ENCODE measurements around the gene NKX1-1. TPM values are rescaled to one million over a fixed set of nuclear protein-coding genes. Genes with fewer than 3 reads are reported as not detected.

Gene NKX1-1
- total RNA-seq, 1 experiment from 2014 or later = not detected

GRCh38 chr4:1365271-1366178 lies 40.7 kb downstream of the NKX1-1 start:
- H3K27me3 Mint-ChIP-seq (ENCODE audit: low read depth) = no peaks in the 10 kb centered on the region
- DNase-seq (ENCODE audit: low spot score) = peak; percentile 55
- H3K4me3 Mint-ChIP-seq = no peak overlapping the region
- ATAC-seq = peak; percentile 65
- no peak overlapping the region for H3K27ac Mint-ChIP-seq
- peaks cover 3% of the 10 kb centered on the region; the same call in 1 of the 2 replicates for H3K36me3 Mint-ChIP-seq
- H3K4me1 Mint-ChIP-seq = peaks cover 11% of the 10 kb centered on the region
- H3K9me3 Mint-ChIP-seq = no peaks in the 10 kb centered on the region
- CTCF ChIA-PET = interaction anchor here (0.9 to 2.6 kb wide), 10 partner anchors 11 to 264 kb away, joined by 3 to 38 read pairs (median 4); no protein-coding TSS in a partner anchor
- TF ChIP-seq CTCF (IDR thresholded peaks at IDR 0.05) (no peak), PREB (CRISPR knock-in tag; IDR thresholded peaks at IDR 0.05; ENCODE audit: borderline replicate concordance) (no peak), E2F5 (CRISPR knock-in tag; IDR thresholded peaks at IDR 0.05) (no peak), HMGA2 (CRISPR knock-in tag; IDR thresholded peaks at IDR 0.05) (no peak), ETV6 (CRISPR knock-in tag; IDR thresholded peaks at IDR 0.05) (no peak), ZNF263 (CRISPR knock-in tag; IDR thresholded peaks at IDR 0.05; ENCODE audit: low read depth) (no peak), RORB (CRISPR knock-in tag; IDR thresholded peaks at IDR 0.05) (no peak), ZNF317 (CRISPR knock-in tag; IDR thresholded peaks at IDR 0.05; ENCODE audit: borderline replicate concordance, low read depth) (no peak), USF1 (CRISPR knock-in tag; IDR thresholded peaks at IDR 0.05) (no peak), JAZF1 (CRISPR knock-in tag; IDR thresholded peaks at IDR 0.05) (no peak), ATF6 (CRISPR knock-in tag; IDR thresholded peaks at IDR 0.05) (no peak), NFE2L1 (CRISPR knock-in tag; IDR thresholded peaks at IDR 0.05) (no peak), ZSCAN18 (CRISPR knock-in tag; IDR thresholded peaks at IDR 0.05) (no peak)
- POLR2A ChIA-PET = no interaction called here

- H3K9me3 Mint-ChIP-seq = no peaks in the 10 kb centered on the region
- H3K4me3 Mint-ChIP-seq = no peak overlapping the region
- H3K4me1 Mint-ChIP-seq = peaks cover 11% of the 10 kb centered on the region
- peaks cover 3% of the 10 kb centered on the region; the same call in 1 of the 2 replicates for H3K36me3 Mint-ChIP-seq
- ChIA-PET CTCF (interaction anchor here (1.0 to 2.6 kb wide), 7 partner anchors 10 to 265 kb away, joined by 3 to 38 read pairs (median 5); no protein-coding TSS in a partner anchor), POLR2A (no interaction called here)
- no peaks in the 10 kb centered on the region for H3K27me3 Mint-ChIP-seq (ENCODE audit: low read depth)
- no peak for DNase-seq (ENCODE audit: low spot score)
- ATAC-seq = no peak
- no peak overlapping the region for H3K27ac Mint-ChIP-seq
- TF ChIP-seq SMAD4 (CRISPR knock-in tag; IDR thresholded peaks at IDR 0.05) (no peak), MYBL2 (CRISPR knock-in tag; IDR thresholded peaks at IDR 0.05) (no peak), ZNF532 (CRISPR knock-in tag; IDR thresholded peaks at IDR 0.05; ENCODE audit: borderline replicate concordance) (no peak), FOXP1 (CRISPR knock-in tag; IDR thresholded peaks at IDR 0.05; ENCODE audit: borderline replicate concordance) (no peak), ZMAT4 (CRISPR knock-in tag; IDR thresholded peaks at IDR 0.05) (no peak), USF1 (CRISPR knock-in tag; IDR thresholded peaks at IDR 0.05) (no peak), ZNF396 (CRISPR knock-in tag; IDR thresholded peaks at IDR 0.05; ENCODE audit: borderline replicate concordance) (no peak)
Measured at GRCh38 chr4:1364748-1365147, 41.5 kb downstream of the NKX1-1 start.
